ES-I3 (cell line): ENCODE data around the gene ERBB4.

ENCODE experiments used
- H3K36me3 ChIP-seq: 2 replicates; pipeline ENCODE4 v1.6.1; 2013; ENCODE audit warnings: mild to moderate bottlenecking, low read length, control low read depth, moderate library complexity; ENCODE audit not compliant: insufficient read depth
- H3K4me1 ChIP-seq: 2 replicates; pipeline ENCODE4 v1.6.1; 2013; ENCODE audit warnings: mild to moderate bottlenecking, control low read depth, low read length; ENCODE audit not compliant: insufficient read depth
- H3K9ac ChIP-seq: 2 replicates; pipeline ENCODE4 v1.6.1; 2013; ENCODE audit warnings: low read depth, mild to moderate bottlenecking, low read length, moderate library complexity
- H3K9me3 ChIP-seq: 2 replicates; pipeline ENCODE4 v1.6.1; 2013; ENCODE audit warnings: mild to moderate bottlenecking, low read length, moderate library complexity; ENCODE audit not compliant: control insufficient read depth, insufficient read depth

The ERBB4 gene

GRCh38 chr2:211513446-211513845 lies 1025.2 kb downstream of the ERBB4 start:
- H3K4me1 ChIP-seq, result no peaks in the 10 kb centered on the region
- no peaks in the 10 kb centered on the region for H3K9me3 ChIP-seq
- no peaks in the 10 kb centered on the region for H3K36me3 ChIP-seq
- no peak overlapping the region for H3K9ac ChIP-seq

DNA sequence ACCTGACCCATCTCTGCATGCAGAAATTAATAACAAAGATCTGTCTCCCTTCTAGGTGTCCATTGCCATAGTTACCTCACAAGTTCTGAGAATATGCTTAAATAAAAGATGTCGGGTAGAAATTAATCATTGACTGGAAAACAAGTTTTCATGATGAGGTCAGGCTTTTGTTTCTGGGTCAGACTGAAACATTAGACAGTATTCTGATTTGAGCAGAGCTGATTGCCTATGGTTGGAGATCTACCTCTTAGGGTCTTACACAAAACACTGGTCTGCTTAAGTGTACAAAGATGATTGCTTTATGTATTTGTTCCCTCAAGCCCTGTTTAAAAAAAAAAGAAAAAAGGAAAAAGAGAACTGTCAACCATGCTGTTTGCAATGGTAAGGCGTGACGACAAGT lies 1025.8 kb downstream of the ERBB4 start:
- H3K9ac ChIP-seq, result no peak overlapping the region
- no peaks in the 10 kb centered on the region for H3K4me1 ChIP-seq
- H3K36me3 ChIP-seq, result no peaks in the 10 kb centered on the region
- H3K9me3 ChIP-seq, result no peaks in the 10 kb centered on the region

DNA sequence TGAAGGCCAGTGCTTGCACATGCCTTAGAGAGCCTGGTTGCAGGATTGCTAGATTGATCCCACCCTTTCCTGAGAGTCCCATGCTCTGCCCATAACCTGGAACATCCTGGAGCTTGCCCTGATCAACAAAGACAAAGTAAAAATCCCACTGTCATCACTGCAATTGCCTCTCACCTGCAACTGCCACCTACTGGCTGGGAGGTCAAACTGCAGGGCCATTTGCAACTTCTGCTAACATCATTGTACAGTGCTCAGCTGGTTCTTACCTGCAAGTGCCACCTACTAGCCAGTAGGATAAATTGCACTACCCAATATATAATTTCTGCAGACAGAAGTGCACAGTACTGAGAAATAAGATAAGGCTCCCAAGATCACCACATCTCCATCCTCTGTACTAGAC lies 1034.7 kb downstream of the ERBB4 start:
- H3K9me3 ChIP-seq, result no peaks in the 10 kb centered on the region
- no peak overlapping the region for H3K9ac ChIP-seq

GRCh38 chr2:211503198-211503597 lies 1035.4 kb downstream of the ERBB4 start:
- Histone ChIP-seq H3K9ac (no peak overlapping the region), H3K36me3 (no peaks in the 10 kb centered on the region), H3K4me1 (no peaks in the 10 kb centered on the region), H3K9me3 (no peaks in the 10 kb centered on the region)

More for the DNA sequence above, 1034.7 kb downstream of the ERBB4 start:
- Histone ChIP-seq H3K36me3 (no peaks in the 10 kb centered on the region), H3K4me1 (no peaks in the 10 kb centered on the region)

DNA sequence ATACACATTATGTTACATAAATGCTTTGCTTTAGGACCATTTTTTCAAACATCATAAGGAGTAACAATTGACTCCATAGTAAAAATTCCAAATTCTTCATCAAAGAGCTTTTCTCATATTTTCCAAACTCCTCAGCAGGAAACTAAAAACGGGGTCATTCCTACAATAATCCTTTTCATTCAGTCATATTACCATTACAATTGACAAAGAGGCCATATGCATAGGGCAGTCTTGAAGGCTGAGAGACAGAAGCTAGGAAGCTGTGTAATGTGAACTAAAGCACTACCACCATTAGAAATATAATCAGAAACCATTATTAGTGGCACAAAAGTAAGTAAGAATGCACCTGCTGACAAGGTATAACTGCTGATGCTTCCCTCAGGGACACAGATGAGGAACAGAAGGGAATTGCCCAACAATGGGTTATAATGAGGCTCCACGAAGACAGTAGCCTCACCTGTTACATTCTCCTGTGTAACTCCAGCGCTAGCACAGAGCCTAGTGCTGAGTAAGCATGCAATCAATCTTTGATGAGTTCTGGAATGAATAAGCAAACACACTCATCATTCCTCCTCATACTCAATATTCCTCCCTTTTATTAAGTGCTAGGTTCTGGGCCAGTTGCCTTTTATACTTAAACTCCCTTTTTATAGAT lies 1039.9 kb downstream of the ERBB4 start:
- H3K36me3 ChIP-seq, result no peaks in the 10 kb centered on the region
- no peaks in the 10 kb centered on the region for H3K9me3 ChIP-seq
- no peak overlapping the region for H3K9ac ChIP-seq
- H3K4me1 ChIP-seq, result no peaks in the 10 kb centered on the region

- Histone ChIP-seq H3K4me1 (no peaks in the 10 kb centered on the region), H3K36me3 (no peaks in the 10 kb centered on the region; the same call in 1 of the 2 replicates)
These were observed 1043.3 kb downstream of the ERBB4 start for GRCh38 chr2:211495339-211495738.

GRCh38 chr2:211494536-211494935 lies 1044.1 kb downstream of the ERBB4 start:
- Histone ChIP-seq H3K36me3 (no peaks in the 10 kb centered on the region; the same call in 1 of the 2 replicates), H3K4me1 (no peaks in the 10 kb centered on the region), H3K9me3 (no peaks in the 10 kb centered on the region), H3K9ac (no peak overlapping the region)

More at GRCh38 chr2:211495339-211495738, 1043.3 kb downstream of the ERBB4 start:
- no peak overlapping the region for H3K9ac ChIP-seq
- no peaks in the 10 kb centered on the region for H3K9me3 ChIP-seq

- Histone ChIP-seq H3K4me1 (no peaks in the 10 kb centered on the region), H3K36me3 (no peaks in the 10 kb centered on the region; the same call in 1 of the 2 replicates), H3K9me3 (no peaks in the 10 kb centered on the region), H3K9ac (no peak overlapping the region)
These were observed 1044.5 kb downstream of the ERBB4 start for GRCh38 chr2:211494085-211494484.

- Histone ChIP-seq H3K36me3 (no peaks in the 10 kb centered on the region), H3K4me1 (no peaks in the 10 kb centered on the region), H3K9ac (no peak overlapping the region), H3K9me3 (no peaks in the 10 kb centered on the region)
These were observed 1050.9 kb downstream of the ERBB4 start for GRCh38 chr2:211487733-211488132.

DNA sequence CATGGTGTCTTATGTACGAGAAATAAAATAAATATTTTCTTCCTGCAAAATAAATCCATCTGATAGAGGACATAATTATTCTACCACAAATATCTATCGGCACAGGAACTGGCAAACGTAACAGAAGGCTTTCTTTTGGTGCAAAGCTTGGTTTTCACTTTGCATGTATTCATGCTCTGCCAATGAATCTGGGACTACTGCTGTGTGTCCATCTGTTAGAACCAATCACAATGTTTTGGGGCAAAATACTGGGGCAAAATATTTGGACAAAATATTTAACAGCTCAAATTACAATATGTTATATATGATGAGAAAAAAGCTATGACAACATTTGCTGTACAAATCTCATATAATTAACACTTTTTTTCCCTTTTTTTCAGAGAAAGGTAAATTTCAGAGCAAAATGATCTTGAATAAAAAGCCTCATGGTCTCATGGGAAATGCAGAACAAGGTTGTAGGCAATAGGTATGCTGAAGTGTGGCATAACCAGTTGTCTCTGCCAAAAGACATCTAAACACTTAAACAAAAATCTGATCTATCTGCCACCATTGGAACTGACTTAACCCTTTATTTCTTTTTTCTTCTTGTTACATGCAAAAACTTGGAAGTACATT lies 1059.0 kb downstream of the ERBB4 start:
- H3K36me3 ChIP-seq, result no peaks in the 10 kb centered on the region
- no peaks in the 10 kb centered on the region for H3K4me1 ChIP-seq
- no peak overlapping the region for H3K9ac ChIP-seq
- no peaks in the 10 kb centered on the region for H3K9me3 ChIP-seq

- H3K36me3 ChIP-seq, result no peaks in the 10 kb centered on the region
These were observed 1060.9 kb downstream of the ERBB4 start for GRCh38 chr2:211477537-211478275.

DNA sequence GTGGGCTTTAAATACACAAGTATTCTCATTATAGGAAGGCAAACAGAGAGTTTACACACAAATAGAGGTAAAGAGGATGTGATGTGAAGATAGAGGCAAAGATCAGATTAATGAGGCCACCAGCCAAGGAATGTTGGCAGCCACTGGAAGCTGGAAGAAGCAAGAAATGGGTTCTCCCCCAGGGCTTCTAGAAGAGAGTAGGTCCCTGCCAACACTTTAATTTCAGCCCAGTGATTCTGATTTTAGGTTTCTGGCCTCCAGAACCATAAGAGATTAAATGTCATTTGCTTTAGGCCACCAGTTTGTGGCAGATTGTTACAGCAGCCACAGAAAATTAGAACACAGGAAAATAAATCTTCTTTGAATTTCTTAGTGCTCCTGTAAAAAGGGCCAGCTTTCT lies 1065.5 kb downstream of the ERBB4 start:
- no peak overlapping the region for H3K9ac ChIP-seq
- no peaks in the 10 kb centered on the region for H3K36me3 ChIP-seq
- H3K9me3 ChIP-seq, result no peaks in the 10 kb centered on the region
- H3K4me1 ChIP-seq, result peaks cover 17% of the 10 kb centered on the region; the same call in 1 of the 2 replicates

More at GRCh38 chr2:211477537-211478275, 1060.9 kb downstream of the ERBB4 start:
- Histone ChIP-seq H3K9ac (no peak overlapping the region), H3K9me3 (no peaks in the 10 kb centered on the region), H3K4me1 (no peaks in the 10 kb centered on the region)

- H3K9me3 ChIP-seq, result no peaks in the 10 kb centered on the region
- no peaks in the 10 kb centered on the region for H3K36me3 ChIP-seq
- peaks cover 20% of the 10 kb centered on the region; the same call in 1 of the 2 replicates for H3K4me1 ChIP-seq
- no peak overlapping the region for H3K9ac ChIP-seq
These were observed 1068.9 kb downstream of the ERBB4 start for GRCh38 chr2:211469664-211470059.

- no peaks in the 10 kb centered on the region for H3K9me3 ChIP-seq
- H3K4me1 ChIP-seq, result peaks cover 20% of the 10 kb centered on the region; the same call in 1 of the 2 replicates
- no peak overlapping the region for H3K9ac ChIP-seq
- no peaks in the 10 kb centered on the region for H3K36me3 ChIP-seq
These were observed 1069.5 kb downstream of the ERBB4 start for GRCh38 chr2:211468877-211469663.
